ENCODE measurements around the gene MMEL1.
A peak's percentile ranks its signal among the peaks of the same experiment; 100 is the strongest.

The MMEL1 gene

DNA sequence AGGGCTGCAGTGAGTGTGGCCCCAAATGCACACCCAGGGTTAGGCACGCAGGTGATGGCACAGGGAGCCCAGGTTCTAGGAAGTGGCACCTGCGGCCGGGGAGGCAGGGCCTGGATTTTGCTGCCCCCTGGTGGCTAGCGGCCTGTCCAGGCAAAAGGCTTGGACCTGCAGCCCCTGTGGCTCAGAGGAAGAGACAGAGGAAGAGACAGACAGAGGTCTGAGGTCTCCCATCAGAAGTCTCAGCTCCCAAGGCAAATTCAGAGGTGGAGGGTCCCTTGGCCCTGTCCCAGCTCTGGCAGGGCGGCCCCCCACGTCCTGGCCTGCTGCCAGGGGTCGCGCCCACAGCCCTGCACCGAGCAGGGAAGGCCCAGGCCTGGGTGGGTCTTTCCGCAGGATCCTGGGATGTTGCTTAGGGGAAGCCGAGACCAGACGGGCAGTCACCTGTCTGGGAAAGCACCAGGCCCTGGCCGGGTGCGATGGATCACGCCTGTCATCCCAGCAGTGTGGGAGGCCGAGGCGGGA lies 84.7 kb downstream of the MMEL1 start:
- POLR2A ChIA-PET = interaction anchor here (0.6 to 4.5 kb wide), 3 partner anchors 20 to 354 kb away, joined by 4 to 74 read pairs (median 5); partner anchors contain the start of genes FAAP20, HES5 and PANK4
- DNase-seq (ENCODE audit: extremely low spot score) = peak; percentile 78
- TF ChIP-seq SP1 (IDR thresholded peaks at IDR 0.05) (no peak), HDGF (IDR thresholded peaks at IDR 0.05; ENCODE audit: borderline replicate concordance) (no peak), BHLHE40 (IDR thresholded peaks at IDR 0.05; ENCODE audit: borderline replicate concordance) (no peak), L3MBTL2 (conservative IDR thresholded peaks at IDR 0.05) (no peak), ELF4 (IDR thresholded peaks at IDR 0.05) (no peak), FOXA1 (IDR thresholded peaks at IDR 0.05) (no peak), ARNT (IDR thresholded peaks at IDR 0.05) (no peak), NFRKB (IDR thresholded peaks at IDR 0.05) (no peak), CTBP1 (IDR thresholded peaks at IDR 0.05; ENCODE audit: borderline replicate concordance) (no peak)
- TF ChIP-seq, protein P1, sequence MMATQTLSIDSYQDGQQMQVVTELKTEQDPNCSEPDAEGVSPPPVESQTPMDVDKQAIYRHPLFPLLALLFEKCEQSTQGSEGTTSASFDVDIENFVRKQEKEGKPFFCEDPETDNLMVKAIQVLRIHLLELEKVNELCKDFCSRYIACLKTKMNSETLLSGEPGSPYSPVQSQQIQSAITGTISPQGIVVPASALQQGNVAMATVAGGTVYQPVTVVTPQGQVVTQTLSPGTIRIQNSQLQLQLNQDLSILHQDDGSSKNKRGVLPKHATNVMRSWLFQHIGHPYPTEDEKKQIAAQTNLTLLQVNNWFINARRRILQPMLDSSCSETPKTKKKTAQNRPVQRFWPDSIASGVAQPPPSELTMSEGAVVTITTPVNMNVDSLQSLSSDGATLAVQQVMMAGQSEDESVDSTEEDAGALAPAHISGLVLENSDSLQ (IDR thresholded peaks at IDR 0.05) = no peak
- CTCF ChIA-PET = interaction anchor here (0.7 to 1.5 kb wide), 4 partner anchors 87 to 134 kb away, joined by 3 to 5 read pairs (median 3); no protein-coding TSS in a partner anchor

DNA sequence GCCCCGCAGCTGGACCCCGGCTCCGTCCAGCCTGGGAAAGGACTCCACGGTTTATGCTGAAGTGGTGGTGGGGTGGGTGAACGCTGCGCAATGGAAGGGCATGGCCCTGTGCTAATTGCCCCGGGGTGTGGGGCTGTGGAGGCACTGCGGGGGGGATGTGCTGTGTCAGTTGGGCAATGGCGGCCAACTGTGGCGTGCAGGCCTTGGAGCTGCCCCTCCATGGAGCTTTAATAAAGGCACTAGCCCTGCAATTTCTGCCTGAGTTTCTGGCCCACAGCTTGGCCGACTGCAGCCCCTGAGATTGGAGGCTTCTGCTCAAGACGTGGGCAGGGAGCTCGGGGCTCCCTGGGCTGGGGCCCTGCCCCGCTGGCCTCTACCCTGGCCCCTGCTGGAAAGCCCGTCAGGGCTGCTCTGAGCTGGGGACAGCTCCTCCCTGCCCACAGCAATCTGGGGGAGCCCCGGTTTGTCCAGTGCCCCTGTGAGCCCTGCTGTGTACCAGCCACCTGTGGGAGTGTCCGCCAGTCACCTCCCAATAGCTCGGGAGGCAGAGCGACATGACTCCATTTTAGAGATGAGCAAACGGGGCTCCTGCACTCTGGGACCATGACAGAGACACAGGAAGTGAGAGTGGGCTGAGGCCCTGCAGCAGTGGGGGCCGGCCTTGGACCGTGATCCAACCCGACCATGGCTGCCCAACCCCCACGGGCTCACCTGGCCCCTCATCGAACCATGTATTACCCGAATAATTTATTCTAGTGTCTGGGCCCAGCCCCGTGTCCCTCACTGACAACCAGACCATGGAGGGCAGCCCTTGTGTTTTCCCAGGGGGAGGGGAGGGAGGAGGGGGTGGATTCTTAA lies 85.4 kb downstream of the MMEL1 start:
- no peak for TF ChIP-seq LEF1 (IDR thresholded peaks at IDR 0.05; ENCODE audit: borderline replicate concordance)
- TF ChIP-seq FOXM1 (IDR thresholded peaks at IDR 0.05; ENCODE audit: borderline replicate concordance) = no peak
- no peak for TF ChIP-seq NFRKB (IDR thresholded peaks at IDR 0.05)
- no peak for TF ChIP-seq FOXA1 (IDR thresholded peaks at IDR 0.05)
- TF ChIP-seq CTBP1 (IDR thresholded peaks at IDR 0.05; ENCODE audit: borderline replicate concordance) = no peak
- TF ChIP-seq FOXK2 (IDR thresholded peaks at IDR 0.05) = no peak
- TF ChIP-seq SUZ12 (IDR thresholded peaks at IDR 0.05) = no peak
- TF ChIP-seq L3MBTL2 (conservative IDR thresholded peaks at IDR 0.05) = no peak
- TF ChIP-seq BHLHE40 (IDR thresholded peaks at IDR 0.05; ENCODE audit: borderline replicate concordance) = no peak
- TF ChIP-seq SP1 (IDR thresholded peaks at IDR 0.05) = no peak
- no peak for TF ChIP-seq ELF4 (IDR thresholded peaks at IDR 0.05)
- TF ChIP-seq, protein P1 (IDR thresholded peaks at IDR 0.05) = no peak
- no peak for TF ChIP-seq ARNT (IDR thresholded peaks at IDR 0.05)
- no peak for TF ChIP-seq ZNF384 (IDR thresholded peaks at IDR 0.05)
- no peak for TF ChIP-seq HDGF (IDR thresholded peaks at IDR 0.05; ENCODE audit: borderline replicate concordance)
- no peak for TF ChIP-seq TARDBP (IDR thresholded peaks at IDR 0.05)
- ChIA-PET CTCF (interaction anchor here (0.6 to 1.5 kb wide), 4 partner anchors 28 to 134 kb away, joined by 3 to 5 read pairs (median 4); partner anchors contain the start of gene PEX10), POLR2A (interaction anchor here (0.6 to 4.5 kb wide), 7 partner anchors 14 to 353 kb away, joined by 3 to 74 read pairs (median 4); partner anchors contain the start of genes FAAP20, HES5, PANK4 and PEX10)
- no peak for DNase-seq (ENCODE audit: extremely low spot score)

DNA sequence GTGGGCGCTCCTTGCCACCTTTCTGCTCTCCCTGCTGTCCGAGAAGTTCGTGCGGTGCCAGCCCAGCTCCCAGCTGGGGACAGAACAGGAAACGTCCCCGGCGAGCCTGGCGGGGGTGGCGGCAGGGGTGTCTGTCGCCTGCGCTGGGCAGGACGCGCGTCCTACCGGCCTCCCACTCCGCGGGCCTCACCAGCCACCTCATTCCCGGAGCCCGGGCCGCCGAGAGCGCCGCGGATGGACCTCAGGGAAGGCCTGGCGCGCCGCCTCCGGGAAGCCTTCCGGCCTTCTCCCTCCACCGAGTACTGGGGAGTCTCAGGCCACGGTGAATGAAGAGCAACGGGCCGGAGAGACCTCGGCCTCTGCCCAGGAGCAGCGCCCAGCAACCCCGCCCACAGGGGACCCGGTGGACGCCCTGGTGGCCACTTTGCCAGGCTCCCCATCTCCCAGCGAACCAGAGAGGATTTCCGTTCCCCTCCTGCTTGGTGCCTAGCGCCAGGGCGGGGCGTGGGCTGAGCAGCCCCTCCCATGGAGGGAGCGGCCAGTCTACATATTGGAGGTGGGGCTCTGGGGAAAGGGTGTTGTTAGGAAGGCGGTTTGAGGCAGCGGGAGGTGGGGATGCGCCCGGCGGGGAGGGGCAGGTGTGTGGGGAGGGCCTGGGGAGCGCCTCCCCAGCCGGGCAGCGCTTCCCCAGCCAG lies 86.2 kb downstream of the MMEL1 start:
- TF ChIP-seq SUZ12 (IDR thresholded peaks at IDR 0.05) (no peak), ZNF384 (IDR thresholded peaks at IDR 0.05) (no peak), BHLHE40 (IDR thresholded peaks at IDR 0.05; ENCODE audit: borderline replicate concordance) (no peak), ARNT (IDR thresholded peaks at IDR 0.05) (no peak), NFRKB (IDR thresholded peaks at IDR 0.05) (no peak), L3MBTL2 (conservative IDR thresholded peaks at IDR 0.05) (no peak), HDGF (IDR thresholded peaks at IDR 0.05; ENCODE audit: borderline replicate concordance) (no peak), CTBP1 (IDR thresholded peaks at IDR 0.05; ENCODE audit: borderline replicate concordance) (no peak), TARDBP (IDR thresholded peaks at IDR 0.05) (no peak), FOXM1 (IDR thresholded peaks at IDR 0.05; ENCODE audit: borderline replicate concordance) (no peak), LEF1 (IDR thresholded peaks at IDR 0.05; ENCODE audit: borderline replicate concordance) (no peak)
- TF ChIP-seq, protein P1 (IDR thresholded peaks at IDR 0.05) = no peak
- ChIA-PET CTCF (interaction anchor here (0.6 to 1.5 kb wide), 4 partner anchors 28 to 133 kb away, joined by 3 to 5 read pairs (median 4); partner anchors contain the start of gene PEX10), POLR2A (interaction anchor here (0.9 to 4.5 kb wide), 8 partner anchors 12 to 133 kb away, joined by 3 to 74 read pairs (median 4); partner anchors contain the start of genes HES5, PANK4, PEX10 and PRXL2B)
- peak; percentile 80 for DNase-seq (ENCODE audit: extremely low spot score)

DNA sequence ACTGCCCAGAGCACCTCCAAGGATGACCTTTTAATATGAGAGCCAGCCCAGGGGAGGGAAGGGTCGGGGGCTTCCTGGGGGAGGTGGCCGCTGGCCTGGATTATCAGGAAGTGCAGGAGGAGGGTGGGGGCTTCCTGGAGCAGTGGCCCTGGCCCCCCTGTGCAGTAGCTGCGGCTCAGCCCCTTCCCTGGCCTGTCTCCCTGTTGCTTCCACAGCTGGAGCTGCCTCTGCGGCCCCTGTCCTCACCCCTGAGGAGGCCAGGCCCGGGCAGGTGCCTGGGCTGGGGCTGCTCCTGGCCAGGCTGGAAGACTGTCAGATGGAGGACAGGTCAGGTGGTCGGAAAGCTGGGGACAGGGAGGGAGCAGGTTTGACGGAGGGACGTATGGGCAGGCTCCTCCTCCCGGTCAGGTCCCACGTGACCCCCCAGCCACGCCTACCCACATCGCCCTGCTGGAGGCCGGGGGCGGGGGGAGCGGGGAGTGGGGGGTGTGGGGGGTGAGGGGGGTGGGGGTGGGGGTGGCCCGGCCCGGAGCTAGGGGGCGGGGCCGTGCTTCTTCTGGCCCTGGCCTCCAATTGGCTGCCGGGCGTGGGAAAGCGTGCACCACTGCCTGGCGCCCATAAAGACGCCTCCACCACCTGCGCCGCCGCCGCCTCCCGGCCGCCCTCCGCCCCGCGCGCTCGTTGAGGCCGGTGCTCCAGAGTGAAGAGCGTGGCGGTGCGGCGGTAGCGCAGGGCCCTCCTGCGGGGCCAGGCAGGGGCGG lies 86.9 kb downstream of the MMEL1 start:
- CTCF ChIA-PET = no interaction called here
- DNase-seq (ENCODE audit: extremely low spot score) = peak; percentile 93
- POLR2A ChIA-PET = interaction anchor here (0.8 to 4.5 kb wide), 7 partner anchors 11 to 318 kb away, joined by 3 to 74 read pairs (median 4); partner anchors contain the start of genes HES5, PANK4, PEX10 and PRXL2B
- TF ChIP-seq LEF1 (IDR thresholded peaks at IDR 0.05; ENCODE audit: borderline replicate concordance) (no peak), NFRKB (IDR thresholded peaks at IDR 0.05) (no peak), L3MBTL2 (conservative IDR thresholded peaks at IDR 0.05) (peak; percentile 69; the same call in 1 of the 2 replicates), ELF4 (IDR thresholded peaks at IDR 0.05) (no peak), CTBP1 (IDR thresholded peaks at IDR 0.05; ENCODE audit: borderline replicate concordance) (0 out of 2 replicates have a peak, but pooled peaks have one; percentile 17)

All from HEK293T (cell line).